ENCODE results near the gene TAF5. TPM values are rescaled to one million over a fixed set of nuclear protein-coding genes. Genes with fewer than 3 reads are reported as not detected.

Gene TAF5
- total RNA-seq: 3.1 and 3.2 TPM in 2 replicates

DNA sequence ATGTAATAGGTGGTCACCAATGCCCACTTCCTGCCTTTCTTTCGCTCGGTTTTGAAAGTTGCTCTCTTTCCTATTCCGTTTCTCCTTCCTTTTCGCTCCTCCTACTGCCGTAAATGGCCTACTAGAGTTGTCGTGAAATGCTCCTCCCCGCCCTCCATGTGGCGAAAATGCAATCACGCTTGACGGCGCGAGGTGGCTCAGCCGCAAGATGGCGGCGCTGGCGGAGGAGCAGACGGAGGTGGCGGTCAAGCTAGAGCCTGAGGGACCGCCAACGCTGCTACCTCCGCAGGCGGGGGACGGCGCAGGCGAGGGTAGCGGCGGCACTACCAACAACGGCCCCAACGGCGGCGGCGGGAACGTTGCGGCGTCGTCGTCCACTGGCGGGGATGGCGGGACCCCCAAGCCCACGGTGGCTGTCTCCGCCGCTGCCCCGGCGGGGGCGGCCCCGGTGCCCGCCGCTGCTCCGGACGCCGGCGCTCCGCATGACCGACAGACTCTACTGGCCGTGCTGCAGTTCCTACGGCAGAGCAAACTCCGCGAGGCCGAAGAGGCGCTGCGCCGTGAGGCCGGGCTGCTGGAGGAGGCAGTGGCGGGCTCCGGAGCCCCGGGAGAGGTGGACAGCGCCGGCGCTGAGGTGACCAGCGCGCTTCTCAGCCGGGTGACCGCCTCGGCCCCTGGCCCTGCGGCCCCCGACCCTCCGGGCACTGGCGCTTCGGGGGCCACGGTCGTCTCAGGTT, at the start of gene TAF5:
Gene TAF5, plus strand, starts transcription at position 195 of the 737 bp plus-strand sequence. Its CDS starts 14 bp downstream, at position 209.

DNA sequence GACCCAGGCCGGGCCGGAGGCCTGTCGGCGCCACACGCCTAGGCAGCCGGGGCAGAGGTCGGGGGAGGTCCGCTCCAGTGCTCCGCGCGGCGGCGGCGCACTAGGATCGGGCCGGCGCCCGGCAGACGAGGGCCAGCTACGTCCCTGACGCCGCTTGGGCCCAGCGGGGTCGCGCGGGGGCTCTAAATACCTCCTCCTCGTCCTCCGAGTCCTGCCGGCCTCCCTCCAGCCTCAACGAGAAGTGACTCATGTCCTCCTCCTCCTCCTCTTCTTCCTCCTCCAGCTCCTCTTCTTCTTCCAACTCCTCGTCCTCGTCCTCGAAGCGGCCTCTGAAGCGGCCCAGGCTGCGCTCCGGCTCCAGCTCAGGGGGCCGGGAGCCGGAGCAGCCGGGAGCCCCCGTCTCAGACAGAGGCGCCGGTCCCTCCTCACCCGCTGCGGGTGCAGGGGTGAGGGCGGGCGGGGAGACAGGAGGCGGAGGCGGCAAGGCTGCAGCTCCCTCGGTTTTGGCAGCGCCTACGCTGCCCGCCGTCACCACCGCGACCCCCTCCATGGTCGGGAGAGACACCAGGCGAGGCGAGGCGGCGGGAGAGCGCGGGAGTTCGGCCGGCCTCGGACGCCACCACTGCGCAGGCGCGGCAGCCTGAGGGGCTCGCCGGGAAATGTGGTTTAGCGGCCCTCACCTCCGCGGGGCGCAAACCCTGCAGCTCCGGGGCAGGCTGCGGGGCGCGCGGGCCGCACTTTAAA, 17.1 kb upstream of the TAF5 start, which contains the start of gene PCGF6:
Gene PCGF6, minus strand, starts transcription at position 624 of the 744 bp plus-strand sequence. Its CDS starts 74 bp downstream, at position 550.

DNA sequence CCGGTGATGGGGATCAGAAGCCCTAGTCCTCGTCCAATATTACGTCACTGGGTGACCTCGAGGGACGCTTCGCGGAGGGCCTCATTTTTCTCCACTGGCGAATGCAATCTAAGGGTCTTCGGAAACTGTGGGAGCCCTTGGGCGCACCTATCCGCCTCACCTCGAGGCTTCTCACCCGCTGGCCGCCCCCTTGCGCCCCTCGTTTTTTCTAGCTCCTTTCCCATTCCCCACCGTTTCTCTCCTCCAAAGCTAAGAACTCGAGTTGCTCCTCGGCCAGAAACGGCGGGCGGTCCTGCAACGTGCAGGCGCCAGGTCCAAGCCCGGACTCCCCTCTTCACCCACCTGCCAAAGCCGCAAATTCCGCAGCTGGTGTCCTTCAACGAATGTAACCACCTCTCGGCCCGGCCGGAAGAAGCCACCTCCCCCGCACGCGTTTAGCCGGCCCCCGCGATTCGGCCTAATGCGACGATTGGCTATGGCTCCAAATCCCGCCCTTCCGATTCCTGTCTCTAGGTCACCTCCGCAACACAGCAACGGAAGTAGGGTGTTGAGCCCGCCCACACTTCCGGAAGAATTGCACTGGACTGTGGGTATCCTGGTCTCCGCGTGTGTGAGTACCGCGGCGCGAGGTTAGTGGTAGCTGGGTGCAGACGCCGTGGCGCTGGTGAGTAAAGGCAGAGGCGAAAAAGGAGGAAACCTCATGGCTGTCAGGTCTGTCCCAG, 28.5 kb downstream of the TAF5 start, which contains the start of the genes ATP5MK and PDCD11:
Gene ATP5MK, minus strand, starts transcription at position 409 of the 722 bp plus-strand sequence. CDS start 4,018 bp downstream, outside the sequence.
Gene PDCD11, plus strand, starts transcription at position 560 of the 722 bp plus-strand sequence. CDS start 1,801 bp downstream, outside the sequence.

Other genes starting within 250 kb of the TAF5 start
- gene NT5C2, start 174.7 kb upstream of the TAF5 start, total RNA-seq: 55.4 and 101 TPM in 2 replicates
- gene RPEL1, start 122.1 kb upstream of the TAF5 start, total RNA-seq: not detected in 2 replicates
- 0.12 and 0.59 TPM in 2 replicates for gene INA, start 90.8 kb upstream of the TAF5 start, total RNA-seq
- gene PCGF6, start 16.8 kb upstream of the TAF5 start, total RNA-seq: 8.2 and 11.5 TPM in 2 replicates
- 269 and 308 TPM in 2 replicates for gene ATP5MK, start 28.5 kb downstream of the TAF5 start, total RNA-seq
- gene PDCD11, start 28.6 kb downstream of the TAF5 start, total RNA-seq: 18.3 and 18.5 TPM in 2 replicates
- 124 and 125 TPM in 2 replicates for gene CALHM2, start 84.4 kb downstream of the TAF5 start, total RNA-seq
- gene CALHM1, start 90.9 kb downstream of the TAF5 start, total RNA-seq: not detected in 2 replicates
- not detected in 2 replicates for gene CALHM3, start 111.3 kb downstream of the TAF5 start, total RNA-seq
- 0.12 and 0.68 TPM in 2 replicates for gene NEURL1, start 125.7 kb downstream of the TAF5 start, total RNA-seq

Measured in cardiac ventricle fibroblast (primary cell).